DMS53 treated with DMSO at 0.1 percent for 48 hours (cell line): ENCODE results near the gene TF.

Experiments
- DNase-seq: peaks from one replicate; lab custom pipeline; 2025; ENCODE audit not compliant: unreplicated experiment; lab: John Stamatoyannopoulos, UW

Gene TF

DNA sequence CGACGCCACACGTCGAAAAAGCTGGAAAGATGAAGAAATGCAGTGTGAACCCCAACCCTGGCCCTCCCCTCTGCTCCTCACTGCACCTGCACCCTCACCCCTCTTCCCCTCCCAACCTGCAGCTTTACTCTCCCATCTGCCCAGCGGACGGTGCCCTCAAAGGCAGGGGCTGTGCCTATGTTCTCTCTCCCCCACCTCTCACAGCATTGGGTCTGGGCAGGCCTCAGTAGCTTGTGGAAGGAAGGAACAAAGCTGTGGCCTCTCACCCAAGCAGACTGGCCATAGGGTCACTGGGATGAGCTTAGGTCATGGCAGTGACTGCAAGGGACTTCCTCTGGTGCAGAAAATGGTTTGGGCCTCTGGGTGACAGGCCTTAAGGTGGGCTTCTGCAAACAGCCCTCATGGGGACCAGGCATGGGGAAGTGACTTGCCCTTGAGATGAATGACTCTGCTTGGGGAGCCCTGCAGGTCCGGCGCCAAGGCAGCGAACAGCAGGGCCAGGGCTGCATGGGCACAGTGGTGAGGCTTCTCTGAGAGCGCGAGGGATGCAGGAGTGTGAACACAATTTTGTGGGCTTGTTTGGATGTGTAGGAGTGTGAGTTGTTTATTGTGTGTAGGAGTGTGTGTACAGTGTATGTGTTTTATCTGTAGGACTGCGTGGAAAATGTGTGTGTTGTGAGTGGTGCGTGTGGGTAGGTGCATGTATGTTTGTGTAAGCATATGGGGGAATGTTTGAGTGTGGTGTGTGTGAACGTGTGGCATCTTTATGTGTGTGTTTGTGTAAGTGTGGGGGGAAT is 88.6 kb downstream of the TF start:
- no peak for DNase-seq

DNA sequence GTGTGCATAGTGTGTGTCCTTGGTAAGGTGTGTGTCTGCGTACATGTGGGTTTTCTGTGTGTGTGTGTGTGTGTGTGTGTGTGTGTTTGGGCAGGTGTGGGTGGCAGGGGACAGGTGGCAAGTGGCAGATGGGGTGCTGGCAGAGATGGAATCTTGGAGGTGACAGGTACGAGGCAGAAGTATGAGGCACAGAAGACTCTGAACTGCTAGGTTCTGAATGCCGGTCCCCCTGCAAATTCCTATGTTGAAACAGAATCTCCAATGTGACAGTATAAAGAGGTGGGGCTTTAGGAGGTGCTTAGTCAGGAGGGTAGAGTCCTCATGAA is 89.2 kb downstream of the TF start:
- no peak for DNase-seq

DNA sequence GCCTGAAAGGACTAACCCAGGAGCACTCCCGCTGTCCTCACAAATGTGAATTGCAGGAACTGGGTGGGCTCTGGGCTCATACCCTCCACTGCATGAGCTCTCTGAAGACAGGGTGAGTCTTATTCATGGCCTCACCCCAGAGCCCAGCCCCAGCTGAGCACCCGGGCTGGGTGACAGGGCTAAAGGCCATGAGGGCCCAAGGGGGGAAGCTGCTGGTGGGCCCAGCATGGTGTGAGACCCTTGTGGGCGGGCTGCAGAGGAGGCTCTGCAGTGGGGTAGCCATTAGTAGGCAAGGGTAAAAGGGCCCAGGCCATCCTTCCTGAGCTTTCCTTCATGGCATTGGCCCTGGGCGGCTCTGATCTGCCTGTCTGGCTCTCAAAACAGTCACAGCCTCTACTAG is 89.8 kb downstream of the TF start:
- DNase-seq: no peak

DNA sequence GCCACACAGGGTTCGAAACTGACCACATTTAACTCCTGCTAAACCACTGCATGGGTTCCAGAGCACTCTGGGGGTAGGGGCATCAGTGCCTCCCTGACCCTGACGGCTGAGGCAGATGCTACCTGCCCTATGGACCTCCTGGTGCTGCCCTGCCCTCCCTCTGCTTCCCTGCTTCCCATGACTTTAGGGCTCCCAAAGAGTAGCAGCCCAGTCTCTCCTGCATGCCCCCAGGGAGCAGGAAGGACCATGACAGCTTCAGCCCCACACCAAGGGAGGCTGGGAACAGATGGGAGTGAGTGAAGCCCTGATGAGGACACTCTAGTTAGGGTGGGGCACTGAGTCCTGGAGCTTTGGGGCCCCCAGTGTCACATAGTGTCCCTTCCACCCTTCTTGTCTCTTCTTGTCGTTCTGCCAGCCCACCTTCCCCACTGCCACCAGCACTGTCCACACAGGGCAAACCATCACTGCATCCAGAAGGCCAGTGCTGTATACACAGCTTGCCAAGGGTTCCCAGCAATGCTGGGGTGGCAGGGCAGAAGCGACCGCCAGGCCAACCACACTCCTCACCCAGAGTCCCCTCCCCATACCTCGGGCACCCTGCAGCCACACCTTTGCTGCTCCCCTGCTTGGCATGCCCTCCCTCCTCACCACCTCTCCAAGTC is 90.4 kb downstream of the TF start:
- DNase-seq: no peak

DNA sequence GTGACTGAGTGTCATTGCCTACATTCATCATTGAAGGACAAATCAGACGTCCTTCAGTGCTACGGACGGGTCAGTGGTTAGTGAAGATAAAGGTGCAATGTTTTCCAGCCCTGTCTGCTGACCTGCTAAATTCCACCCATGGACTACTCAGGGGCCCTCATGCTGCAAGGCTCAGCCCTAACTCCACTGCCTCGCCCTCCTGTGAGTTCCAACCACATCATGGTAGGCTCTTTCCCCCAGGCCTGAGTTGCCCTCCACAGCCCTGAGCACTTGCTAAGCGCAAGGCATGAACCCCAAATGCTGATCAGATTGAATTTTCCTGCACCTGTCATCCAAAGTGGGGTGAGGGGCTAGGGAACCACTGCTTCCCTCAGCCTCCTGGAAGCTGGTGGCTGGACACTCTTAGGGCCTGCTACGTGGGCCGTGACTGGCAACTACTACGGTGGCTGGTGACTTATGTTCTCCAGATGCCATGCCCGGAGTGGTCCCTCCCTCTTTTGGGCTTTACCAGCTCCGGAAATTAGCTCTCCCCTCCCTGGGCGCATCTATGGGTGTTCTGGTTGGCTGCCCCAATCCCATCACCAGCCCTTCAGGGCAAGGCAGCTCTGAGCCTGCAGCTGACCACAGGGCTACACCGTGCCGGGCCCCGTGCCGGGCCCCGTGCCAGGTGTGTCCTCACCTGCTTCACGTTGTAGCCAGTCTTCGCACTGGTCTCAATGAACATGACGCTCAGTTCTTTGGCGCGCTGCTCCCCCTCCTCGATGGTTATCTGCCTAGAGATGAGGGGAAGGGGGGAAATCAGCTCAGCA is 91.5 kb downstream of the TF start:
- no peak for DNase-seq

DNA sequence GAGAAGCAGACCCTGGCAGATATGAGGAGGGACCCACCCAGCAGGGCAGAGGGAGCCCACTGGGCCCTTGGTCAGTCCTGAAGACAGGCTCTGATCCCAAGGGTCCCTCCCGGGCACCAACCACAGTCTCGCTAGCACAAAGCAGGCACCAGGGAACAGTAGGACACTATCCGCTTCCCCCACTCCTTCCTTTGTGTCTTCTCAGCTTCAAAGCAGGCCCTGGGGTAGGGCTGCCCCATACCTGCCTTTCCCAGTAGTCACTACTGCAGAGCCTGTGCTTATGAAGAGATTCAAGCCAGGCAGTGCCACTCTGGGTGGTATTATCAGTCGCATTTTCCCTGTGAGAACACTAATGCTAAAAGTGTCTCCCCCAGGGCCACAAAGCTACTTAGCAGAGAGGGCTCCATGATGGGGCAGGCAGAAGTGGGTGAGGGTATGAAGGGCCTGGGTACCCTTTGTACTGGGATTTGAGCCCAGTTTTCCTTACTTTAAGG is 92.2 kb downstream of the TF start:
- no peak for DNase-seq

DNA sequence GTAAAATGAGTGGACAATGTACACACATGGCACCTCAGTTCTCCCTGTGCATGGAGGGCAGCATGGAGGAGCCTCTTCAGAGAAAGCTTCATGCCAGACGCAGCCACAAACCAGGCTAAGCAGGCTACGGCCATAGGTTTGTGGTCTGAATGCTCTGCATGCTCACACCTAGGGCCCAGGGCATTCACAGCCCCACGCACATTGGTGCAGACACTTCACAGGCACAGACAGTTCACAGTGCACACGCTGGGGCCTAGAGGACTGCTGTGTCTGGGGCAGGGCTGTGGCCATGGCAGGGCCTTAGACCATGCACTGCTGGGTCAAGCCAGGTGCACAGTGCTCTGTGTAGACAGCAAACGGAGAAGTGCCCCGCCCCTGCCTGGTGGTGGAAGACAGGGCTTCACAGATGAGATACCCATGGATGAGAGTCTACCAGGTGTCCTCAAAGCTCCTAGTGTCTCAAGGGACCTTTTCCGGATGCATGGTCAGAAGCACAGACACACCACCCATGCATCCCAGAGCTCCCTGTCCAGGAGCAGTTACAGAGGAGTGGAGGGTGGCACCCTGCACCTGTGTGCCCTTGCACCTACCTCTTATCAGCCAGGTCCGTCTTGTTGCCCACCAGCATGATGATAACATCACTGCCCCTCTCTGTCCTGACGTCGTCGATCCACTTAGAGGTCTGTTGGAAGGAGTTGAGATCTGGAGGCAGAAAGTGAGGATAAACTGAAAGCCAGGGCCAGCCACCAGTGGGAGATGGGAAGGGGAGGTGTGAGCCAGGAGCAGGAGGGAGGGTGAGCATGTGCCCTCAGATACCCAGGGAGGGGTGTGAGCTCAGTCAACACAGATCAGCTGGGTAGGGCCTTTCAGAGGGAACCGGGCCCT is 93.0 kb downstream of the TF start:
- DNase-seq: no peak

DNA sequence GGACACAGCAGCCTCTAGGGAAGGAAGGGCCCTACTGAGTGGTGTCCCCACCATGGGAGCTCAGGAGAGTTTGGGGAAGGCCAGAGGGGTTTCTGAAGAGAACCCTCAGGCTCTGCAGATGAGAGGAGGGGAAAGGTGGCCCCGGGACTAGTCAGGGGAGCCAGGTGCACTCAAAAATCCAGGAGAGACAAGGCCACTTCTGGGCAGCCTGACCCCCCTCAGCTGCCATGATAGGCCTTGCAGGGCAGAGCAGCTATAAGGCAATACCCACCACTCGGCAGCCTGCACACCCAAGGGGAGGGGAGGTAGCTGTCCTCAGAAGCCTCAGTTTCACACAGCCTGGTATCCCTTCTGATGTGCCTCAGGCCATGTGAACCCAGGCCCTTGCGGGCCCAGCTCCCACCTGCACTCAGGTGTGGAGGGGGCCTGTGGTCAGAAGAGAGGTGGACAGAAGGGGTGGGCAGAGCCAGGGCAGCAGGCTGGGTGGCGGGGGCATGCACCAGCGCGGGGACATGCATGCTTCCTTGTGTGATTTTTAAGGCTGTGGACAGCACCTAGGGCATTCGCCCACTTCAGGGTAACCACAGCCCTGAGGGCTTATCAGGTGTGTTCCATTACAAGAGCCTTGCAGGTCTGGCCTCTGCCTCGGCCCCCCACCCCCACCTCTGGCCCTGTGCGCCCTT is 94.0 kb downstream of the TF start:
- DNase-seq: no peak

DNA sequence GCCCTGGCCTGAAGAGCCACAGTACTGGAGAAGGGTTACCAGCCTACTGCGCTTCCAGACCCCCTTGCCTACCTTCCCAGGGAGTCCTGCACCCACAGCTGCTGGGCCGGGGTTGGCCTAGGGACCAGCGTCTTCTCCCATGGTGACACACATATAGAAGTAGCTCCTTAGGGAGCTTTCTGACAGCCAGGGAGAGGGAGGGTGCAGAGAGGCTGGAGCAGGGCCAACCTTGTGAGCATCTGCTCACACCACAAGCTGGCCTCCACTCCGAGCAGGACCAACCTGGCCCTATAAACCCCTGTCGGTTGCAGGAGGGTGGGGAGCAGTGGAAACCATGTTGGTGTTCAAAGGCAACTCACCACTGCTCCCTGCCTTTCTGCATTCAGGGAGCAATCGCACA is 94.6 kb downstream of the TF start:
- DNase-seq: no peak

DNA sequence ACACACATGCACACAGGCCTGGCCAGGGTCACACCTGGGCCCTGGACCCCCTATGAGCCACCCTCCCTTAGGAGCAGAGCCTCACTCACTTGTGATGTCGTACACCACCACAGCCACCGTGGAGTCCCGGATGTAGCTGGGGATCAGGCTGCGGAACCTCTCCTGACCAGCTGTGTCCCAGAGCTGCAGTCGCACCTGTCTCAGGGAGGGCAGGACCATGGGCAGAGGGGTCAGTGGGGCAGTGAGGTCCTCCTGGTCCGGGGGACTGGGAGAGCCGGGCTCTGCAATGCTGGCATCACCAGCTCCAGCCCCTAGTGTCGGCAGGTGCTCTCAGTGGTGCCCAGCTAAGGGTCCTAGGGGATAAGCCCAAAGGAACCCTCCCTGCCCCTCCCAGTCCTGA is 95.0 kb downstream of the TF start:
- no peak for DNase-seq

DNA sequence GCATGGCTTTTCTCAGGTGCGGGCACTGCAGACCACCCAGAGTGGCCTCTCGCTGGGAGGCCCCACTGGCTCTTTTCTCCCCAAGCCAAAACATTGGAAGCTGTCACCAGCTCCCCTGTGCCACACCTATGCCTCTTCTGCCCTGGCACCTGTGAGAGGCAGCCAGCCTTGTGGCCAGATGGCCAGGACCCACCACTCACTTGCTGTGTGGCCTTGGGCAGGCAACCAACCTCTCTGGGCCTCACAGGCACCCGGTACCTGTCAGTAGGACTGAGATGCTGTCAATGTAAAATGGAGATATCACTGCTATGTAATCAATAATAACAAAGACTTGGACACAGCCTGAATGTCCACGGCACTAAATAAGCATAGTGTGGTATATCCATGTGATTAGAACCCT is 96.0 kb downstream of the TF start:
- no peak for DNase-seq

DNA sequence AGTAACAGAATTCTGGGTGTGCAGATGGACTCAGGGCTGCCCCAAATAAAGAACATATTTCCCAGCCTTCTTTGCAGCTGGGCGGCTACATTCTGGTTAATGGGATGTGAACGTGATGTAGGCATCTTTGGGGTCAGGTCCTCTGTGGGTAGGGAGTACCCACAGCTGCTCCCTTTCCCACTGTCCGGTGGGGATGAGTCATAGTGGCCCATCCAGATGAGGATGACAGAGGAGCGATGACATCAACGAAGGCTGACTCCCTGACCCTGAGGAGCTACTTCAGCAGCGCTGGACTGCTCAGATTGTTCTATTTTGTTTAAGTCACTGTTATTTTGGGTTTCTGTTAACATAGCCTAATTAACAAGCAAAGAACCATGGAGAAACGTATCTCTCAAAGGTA is 97.4 kb downstream of the TF start:
- DNase-seq: no peak

DNA sequence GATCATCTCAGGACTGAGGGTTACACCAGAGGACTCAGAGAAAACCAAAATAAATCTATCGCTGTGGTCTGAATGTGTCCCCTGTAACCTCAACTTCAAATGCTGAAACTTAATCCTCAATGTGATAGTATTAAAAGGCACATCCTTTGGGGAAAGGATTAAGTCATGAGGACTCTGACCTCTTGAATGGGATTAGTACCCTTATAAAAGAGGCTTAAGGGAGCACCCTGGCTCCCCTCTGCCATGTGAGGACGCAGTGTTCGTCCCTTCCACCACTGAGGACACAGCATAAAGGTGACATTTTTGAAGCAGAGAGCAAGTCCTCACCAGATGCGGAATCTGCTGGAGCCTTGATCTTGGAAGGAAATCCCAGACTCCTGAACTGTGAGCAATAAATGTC is 98.9 kb downstream of the TF start:
- DNase-seq: no peak
